ENCODE measurements around the gene NRXN3. TPM values are rescaled to one million over a fixed set of nuclear protein-coding genes. Genes with fewer than 3 reads are reported as not detected.

NRXN3 gene
- polyA plus RNA-seq, 1 experiment: 7.0 TPM

DNA sequence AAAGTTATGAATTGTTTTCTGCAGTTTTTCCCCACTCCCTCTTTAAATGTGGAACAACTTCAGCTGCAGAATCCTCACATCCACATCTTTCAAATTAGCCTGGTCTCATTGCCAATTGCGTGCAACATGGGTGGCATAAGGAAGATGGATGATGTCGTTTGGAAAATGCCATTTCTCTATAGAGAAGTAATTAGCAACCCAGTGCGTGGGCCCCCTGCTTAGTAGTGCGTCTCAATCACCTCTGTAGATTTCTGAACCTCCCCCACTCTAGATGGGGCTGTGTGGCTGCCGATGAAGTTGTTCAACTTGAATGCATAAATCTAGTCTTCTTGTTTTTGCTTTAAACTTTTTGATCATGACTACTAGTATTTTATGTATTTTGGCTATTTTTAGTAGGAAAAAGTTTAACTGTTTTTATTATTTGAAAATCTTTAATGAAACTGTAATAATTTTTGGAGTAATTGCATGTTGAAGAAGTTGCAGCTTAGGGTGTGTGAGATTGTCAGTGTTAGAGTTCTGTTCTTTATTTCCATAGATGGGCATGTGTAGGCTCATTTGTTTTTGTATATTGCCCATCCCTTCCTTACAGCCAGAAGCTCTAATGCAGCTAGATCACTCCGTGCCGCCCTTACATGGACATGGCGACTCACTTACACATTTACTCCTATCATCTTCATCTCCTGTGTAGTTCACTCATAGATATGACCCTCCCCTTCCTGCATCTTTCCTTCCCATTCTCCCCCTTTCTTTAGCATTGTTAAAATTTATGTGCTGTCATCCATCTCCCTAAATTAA lies 1683.0 kb downstream of the NRXN3 start:
- Histone ChIP-seq H3K27me3 (ENCODE audit: control insufficient read depth, insufficient read depth, low read length) (no peaks in the 10 kb centered on the region), H3K36me3 (ENCODE audit: control insufficient read depth, insufficient read depth, low read length) (no peaks in the 10 kb centered on the region), H3K4me3 (ENCODE audit: low read depth, low read length) (no peak overlapping the region)
- TF ChIP-seq, protein P1, sequence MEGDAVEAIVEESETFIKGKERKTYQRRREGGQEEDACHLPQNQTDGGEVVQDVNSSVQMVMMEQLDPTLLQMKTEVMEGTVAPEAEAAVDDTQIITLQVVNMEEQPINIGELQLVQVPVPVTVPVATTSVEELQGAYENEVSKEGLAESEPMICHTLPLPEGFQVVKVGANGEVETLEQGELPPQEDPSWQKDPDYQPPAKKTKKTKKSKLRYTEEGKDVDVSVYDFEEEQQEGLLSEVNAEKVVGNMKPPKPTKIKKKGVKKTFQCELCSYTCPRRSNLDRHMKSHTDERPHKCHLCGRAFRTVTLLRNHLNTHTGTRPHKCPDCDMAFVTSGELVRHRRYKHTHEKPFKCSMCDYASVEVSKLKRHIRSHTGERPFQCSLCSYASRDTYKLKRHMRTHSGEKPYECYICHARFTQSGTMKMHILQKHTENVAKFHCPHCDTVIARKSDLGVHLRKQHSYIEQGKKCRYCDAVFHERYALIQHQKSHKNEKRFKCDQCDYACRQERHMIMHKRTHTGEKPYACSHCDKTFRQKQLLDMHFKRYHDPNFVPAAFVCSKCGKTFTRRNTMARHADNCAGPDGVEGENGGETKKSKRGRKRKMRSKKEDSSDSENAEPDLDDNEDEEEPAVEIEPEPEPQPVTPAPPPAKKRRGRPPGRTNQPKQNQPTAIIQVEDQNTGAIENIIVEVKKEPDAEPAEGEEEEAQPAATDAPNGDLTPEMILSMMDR (IDR thresholded peaks at IDR 0.05; ENCODE audit: insufficient read depth, low read depth, low read length): no peak
- CTCF ChIA-PET: no interaction called here
- DNase-seq (ENCODE audit: low read depth): no peak
- POLR2A ChIA-PET: no interaction called here

DNA sequence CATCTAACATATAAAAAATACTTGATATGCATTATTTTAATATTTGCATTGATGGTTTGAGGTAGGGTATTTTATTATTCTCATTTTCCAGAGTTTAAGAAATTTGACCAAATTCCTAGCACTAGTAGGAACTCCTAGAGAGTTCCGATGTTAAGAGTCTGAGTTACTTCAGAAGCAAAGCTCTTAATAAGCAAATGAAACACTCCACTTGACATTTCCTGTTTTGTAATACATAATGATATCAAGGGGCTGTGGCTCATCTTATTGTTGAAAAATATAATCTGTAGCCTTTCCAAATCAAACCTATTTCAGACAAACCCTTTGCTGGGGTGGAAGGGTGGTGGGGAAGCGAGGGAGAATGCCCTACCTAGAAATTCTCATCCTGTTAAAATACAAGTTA lies 1685.6 kb downstream of the NRXN3 start:
- TF ChIP-seq, protein P1 (IDR thresholded peaks at IDR 0.05; ENCODE audit: insufficient read depth, low read depth, low read length): no peak
- Histone ChIP-seq H3K27me3 (ENCODE audit: control insufficient read depth, insufficient read depth, low read length) (no peaks in the 10 kb centered on the region), H3K4me3 (ENCODE audit: low read depth, low read length) (no peak overlapping the region), H3K36me3 (ENCODE audit: control insufficient read depth, insufficient read depth, low read length) (no peaks in the 10 kb centered on the region)
- ChIA-PET POLR2A (interaction anchor here (0.6 kb wide), 1 partner anchor 15 kb away, joined by 3 read pairs; no protein-coding TSS in a partner anchor), CTCF (no interaction called here)
- DNase-seq (ENCODE audit: low read depth): no peak

DNA sequence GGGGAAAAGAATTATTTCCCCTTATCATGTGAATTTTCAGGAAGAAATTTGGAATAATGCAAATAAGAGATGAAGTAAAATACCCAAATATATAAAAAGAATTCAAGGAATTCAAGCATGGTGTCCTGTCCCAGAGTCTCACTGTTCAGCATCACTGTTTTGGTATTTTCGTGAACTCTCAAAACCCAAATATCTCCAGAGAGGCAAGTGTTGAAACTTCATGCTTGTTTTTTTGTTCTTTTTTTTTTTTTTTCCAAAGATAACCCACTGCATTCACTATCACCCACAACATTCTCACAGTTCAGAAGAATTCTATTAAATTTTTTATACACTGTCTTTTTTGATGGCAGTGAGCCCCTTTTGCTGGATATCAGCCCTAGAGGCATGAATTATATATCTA lies 1686.2 kb downstream of the NRXN3 start:
- peak; percentile 30 for DNase-seq (ENCODE audit: low read depth)
- Histone ChIP-seq H3K4me3 (ENCODE audit: low read depth, low read length) (no peak overlapping the region), H3K27me3 (ENCODE audit: control insufficient read depth, insufficient read depth, low read length) (no peaks in the 10 kb centered on the region), H3K36me3 (ENCODE audit: control insufficient read depth, insufficient read depth, low read length) (no peaks in the 10 kb centered on the region)
- POLR2A ChIA-PET: interaction anchor here (0.6 kb wide), 1 partner anchor 14 kb away, joined by 3 read pairs; no protein-coding TSS in a partner anchor
- TF ChIP-seq, protein P1 (IDR thresholded peaks at IDR 0.05; ENCODE audit: insufficient read depth, low read depth, low read length): no peak
- CTCF ChIA-PET: interaction anchor here (0.6 kb wide), 1 partner anchor 31 kb away, joined by 3 read pairs; no protein-coding TSS in a partner anchor

DNA sequence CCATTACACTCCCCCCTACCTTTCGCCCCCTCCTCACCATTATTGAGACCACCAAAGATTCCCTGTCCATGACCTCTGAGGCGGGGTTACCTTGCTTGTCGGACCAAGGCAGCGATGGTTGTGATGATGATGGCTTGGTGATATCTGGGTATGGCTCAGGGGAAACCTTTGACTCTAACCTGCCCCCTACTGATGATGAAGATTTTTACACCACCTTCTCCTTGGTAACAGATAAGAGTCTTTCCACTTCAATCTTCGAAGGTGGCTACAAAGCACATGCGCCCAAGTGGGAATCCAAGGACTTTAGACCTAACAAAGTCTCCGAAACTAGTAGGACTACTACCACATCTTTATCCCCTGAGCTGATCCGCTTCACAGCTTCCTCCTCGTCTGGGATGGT lies 1690.9 kb downstream of the NRXN3 start:
- no peaks in the 10 kb centered on the region for H3K27me3 ChIP-seq (ENCODE audit: control insufficient read depth, insufficient read depth, low read length)
- ChIA-PET POLR2A (no interaction called here), CTCF (interaction anchor here (0.9 kb wide), 1 partner anchor 10 kb away, joined by 7 read pairs; no protein-coding TSS in a partner anchor)
- TF ChIP-seq, protein P1 (IDR thresholded peaks at IDR 0.05; ENCODE audit: insufficient read depth, low read depth, low read length): 0 out of 2 replicates have a peak, but pooled peaks have one; percentile 6
- H3K4me3 ChIP-seq (ENCODE audit: low read depth, low read length): no peak overlapping the region
- DNase-seq (ENCODE audit: low read depth): no peak
- no peaks in the 10 kb centered on the region for H3K36me3 ChIP-seq (ENCODE audit: control insufficient read depth, insufficient read depth, low read length)

DNA sequence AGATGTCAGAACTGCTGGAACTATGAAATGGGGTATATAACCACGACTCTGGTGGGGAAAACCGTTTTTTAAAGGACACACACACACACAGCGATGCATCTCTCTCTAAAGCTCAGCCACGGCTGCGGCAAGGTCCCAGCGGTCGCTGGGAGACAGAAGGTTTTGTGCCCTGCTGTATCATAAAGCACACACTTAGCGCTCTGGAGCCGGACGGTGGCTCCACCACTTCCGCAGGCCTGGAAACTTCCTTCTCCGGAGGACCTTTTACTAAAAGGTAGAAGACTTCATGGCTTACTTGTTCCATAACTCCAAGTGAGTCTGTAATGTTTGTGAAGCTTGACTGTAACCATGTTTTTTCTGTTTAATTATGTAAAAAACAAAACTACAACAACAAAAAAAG lies 1691.9 kb downstream of the NRXN3 start:
- TF ChIP-seq, protein P1 (IDR thresholded peaks at IDR 0.05; ENCODE audit: insufficient read depth, low read depth, low read length): no peak
- Histone ChIP-seq H3K27me3 (ENCODE audit: control insufficient read depth, insufficient read depth, low read length) (no peaks in the 10 kb centered on the region), H3K4me3 (ENCODE audit: low read depth, low read length) (no peak overlapping the region), H3K36me3 (ENCODE audit: control insufficient read depth, insufficient read depth, low read length) (no peaks in the 10 kb centered on the region)
- DNase-seq (ENCODE audit: low read depth): no peak
- POLR2A ChIA-PET: no interaction called here
- CTCF ChIA-PET: interaction anchor here (0.9 kb wide), 1 partner anchor 11 kb away, joined by 7 read pairs; no protein-coding TSS in a partner anchor

Data from BJ (cell line).